OCI-LY3 (cell line): ENCODE measurements around the gene XYLT2.

Experiments
- H2AFZ ChIP-seq: fragments of 200-600, 300-600 bp; shearing (Covaris generic); 2 replicates; pipeline ENCODE4 v1.6.0; 2014; ENCODE audit warnings: antibody characterized with exemption, low read depth, low read length
- H3K27ac ChIP-seq: fragments of 200-600, 300-600 bp; sonication (generic); 2 replicates; pipeline ENCODE4 v1.5.1; 2014; ENCODE audit warnings: mild to moderate bottlenecking, low read length, moderate library complexity, mixed read lengths
- H3K27me3 ChIP-seq: fragments of 200-600, 300-600 bp; sonication (generic); 2 replicates; pipeline ENCODE4 v1.6.1; 2014; ENCODE audit warnings: low read depth, low read length, mixed read lengths
- H3K36me3 ChIP-seq: fragments of 200-600, 300-600 bp; sonication (generic); replicated peaks from 2 replicates; pipeline ENCODE3; 2014; ENCODE audit warnings: low read depth, low read length, mixed read lengths
- H3K4me1 ChIP-seq: fragments of 300-600, 200-600 bp; sonication (generic); 2 replicates; pipeline ENCODE4 v1.6.1; 2014; ENCODE audit warnings: low read length, mixed read lengths
- H3K4me2 ChIP-seq: fragments of 200-600, 300-600 bp; sonication (generic); 2 replicates; pipeline ENCODE4 v1.6.1; 2014; ENCODE audit warnings: low read length, mixed read lengths
- H3K4me3 ChIP-seq: fragments of 300-600, 200-600 bp; sonication (generic); 2 replicates; pipeline ENCODE4 v1.5.1; 2014; ENCODE audit warnings: antibody characterized with exemption, mild to moderate bottlenecking, low read length, moderate library complexity
- H3K79me2 ChIP-seq: fragments of 300-600, 200-600 bp; shearing (Covaris generic); 2 replicates; pipeline ENCODE4 v1.6.1; 2014; ENCODE audit warnings: mild to moderate bottlenecking, low read length, mixed read lengths
- H3K9ac ChIP-seq: fragments of 300-600, 200-600 bp; shearing (Covaris generic); 2 replicates; pipeline ENCODE4 v1.6.0; 2014; ENCODE audit warnings: mild to moderate bottlenecking, low read length, moderate library complexity
- H3K9me3 ChIP-seq: fragments of 200-600, 300-600 bp; shearing (Covaris generic); 2 replicates; pipeline ENCODE4 v1.6.1; 2014; ENCODE audit warnings: low read length, mixed read lengths; ENCODE audit not compliant: insufficient read depth
- H4K20me1 ChIP-seq: fragments of 200-600, 300-600 bp; sonication (generic); 2 replicates; pipeline ENCODE4 v1.6.1; 2016; ENCODE audit warnings: low read length, mixed read lengths; ENCODE audit not compliant: insufficient read depth
- EZH2phosphoT487 ChIP-seq: fragments of 200-600 bp; shearing (Covaris generic); IDR thresholded peaks from 2 replicates; pipeline ENCODE4 v1.6.1; 2018; ENCODE audit warnings: antibody characterized with exemption, mixed run types, low read depth
- TF ChIP-seq, protein P1 (sequence below): fragments of 200-600, 300-600 bp; sonication (generic); IDR thresholded peaks from 2 replicates; pipeline ENCODE4 v1.5.1; 2014; ENCODE audit warnings: antibody characterized with exemption, low read length, low read depth

Gene XYLT2

GRCh38 chr17:50370052-50370451, 24.1 kb downstream of the XYLT2 start:
- H4K20me1 ChIP-seq, result 0 out of 2 replicates have a peak, but pooled peaks cover 4% of the 10 kb centered on the region
- no peak overlapping the region for H3K4me3 ChIP-seq
- H3K9ac ChIP-seq, result no peak overlapping the region
- H2AFZ ChIP-seq, result no peak overlapping the region
- peaks cover 30% of the 10 kb centered on the region for H3K79me2 ChIP-seq
- H3K27ac ChIP-seq, result no peak overlapping the region
- no peaks in the 10 kb centered on the region for H3K27me3 ChIP-seq
- H3K4me1 ChIP-seq, result peaks cover 15% of the 10 kb centered on the region
- peaks cover 51% of the 10 kb centered on the region for H3K36me3 ChIP-seq
- H3K9me3 ChIP-seq, result no peaks in the 10 kb centered on the region
- TF ChIP-seq, protein P1, sequence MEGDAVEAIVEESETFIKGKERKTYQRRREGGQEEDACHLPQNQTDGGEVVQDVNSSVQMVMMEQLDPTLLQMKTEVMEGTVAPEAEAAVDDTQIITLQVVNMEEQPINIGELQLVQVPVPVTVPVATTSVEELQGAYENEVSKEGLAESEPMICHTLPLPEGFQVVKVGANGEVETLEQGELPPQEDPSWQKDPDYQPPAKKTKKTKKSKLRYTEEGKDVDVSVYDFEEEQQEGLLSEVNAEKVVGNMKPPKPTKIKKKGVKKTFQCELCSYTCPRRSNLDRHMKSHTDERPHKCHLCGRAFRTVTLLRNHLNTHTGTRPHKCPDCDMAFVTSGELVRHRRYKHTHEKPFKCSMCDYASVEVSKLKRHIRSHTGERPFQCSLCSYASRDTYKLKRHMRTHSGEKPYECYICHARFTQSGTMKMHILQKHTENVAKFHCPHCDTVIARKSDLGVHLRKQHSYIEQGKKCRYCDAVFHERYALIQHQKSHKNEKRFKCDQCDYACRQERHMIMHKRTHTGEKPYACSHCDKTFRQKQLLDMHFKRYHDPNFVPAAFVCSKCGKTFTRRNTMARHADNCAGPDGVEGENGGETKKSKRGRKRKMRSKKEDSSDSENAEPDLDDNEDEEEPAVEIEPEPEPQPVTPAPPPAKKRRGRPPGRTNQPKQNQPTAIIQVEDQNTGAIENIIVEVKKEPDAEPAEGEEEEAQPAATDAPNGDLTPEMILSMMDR, result no peak
- no peak for TF ChIP-seq EZH2phosphoT487
- no peak overlapping the region for H3K4me2 ChIP-seq

GRCh38 chr17:50371526-50371925, 25.6 kb downstream of the XYLT2 start:
- Histone ChIP-seq H3K36me3 (peaks cover 50% of the 10 kb centered on the region), H3K79me2 (peaks cover 30% of the 10 kb centered on the region), H3K4me3 (peak overlapping the region; percentile 86; the same call in 1 of the 2 replicates), H4K20me1 (0 out of 2 replicates have a peak, but pooled peaks cover 4% of the 10 kb centered on the region), H3K27ac (no peak overlapping the region), H3K9ac (0 out of 2 replicates have a peak overlapping the region, but pooled peaks have one; percentile 79), H3K4me2 (peak overlapping the region; percentile 83), H3K9me3 (no peaks in the 10 kb centered on the region), H2AFZ (no peak overlapping the region), H3K27me3 (no peaks in the 10 kb centered on the region), H3K4me1 (peaks cover 15% of the 10 kb centered on the region)
- no peak for TF ChIP-seq EZH2phosphoT487
- TF ChIP-seq, protein P1, result no peak

- Histone ChIP-seq H3K27me3 (no peaks in the 10 kb centered on the region), H3K79me2 (peaks cover 30% of the 10 kb centered on the region), H4K20me1 (0 out of 2 replicates have a peak, but pooled peaks cover 4% of the 10 kb centered on the region), H3K9ac (peak overlapping the region; percentile 79), H3K4me1 (peaks cover 15% of the 10 kb centered on the region), H3K27ac (peak overlapping the region; percentile 77), H3K36me3 (peaks cover 48% of the 10 kb centered on the region), H3K9me3 (no peaks in the 10 kb centered on the region), H2AFZ (peak overlapping the region; percentile 90), H3K4me2 (peak overlapping the region; percentile 83), H3K4me3 (peak overlapping the region; percentile 86)
- no peak for TF ChIP-seq EZH2phosphoT487
- TF ChIP-seq, protein P1, result no peak
Observed at GRCh38 chr17:50372222-50372757, 26.4 kb downstream of the XYLT2 start.

GRCh38 chr17:50372758-50373556, 27.0 kb downstream of the XYLT2 start, which contains the start of the genes EME1 and MRPL27:
EME1 (plus strand) TSS chr17:50373229; CDS start chr17:50375209, 1,980 bp downstream.
MRPL27 (minus strand) TSS chr17:50373184; CDS start chr17:50373170, 14 bp downstream.
- Histone ChIP-seq H3K36me3 (peaks cover 41% of the 10 kb centered on the region), H3K4me1 (peaks cover 15% of the 10 kb centered on the region), H3K27ac (peak within 1 kb of the TSS; percentile 77), H3K4me3 (peak within 1 kb of the TSS; percentile 86), H3K27me3 (no peaks in the 10 kb centered on the region), H3K4me2 (peak within 1 kb of the TSS; percentile 83), H3K9ac (peak within 1 kb of the TSS; percentile 79), H4K20me1 (0 out of 2 replicates have a peak, but pooled peaks cover 4% of the 10 kb centered on the region), H2AFZ (peak within 1 kb of the TSS; percentile 90), H3K79me2 (peaks cover 30% of the 10 kb centered on the region), H3K9me3 (no peaks in the 10 kb centered on the region)
- TF ChIP-seq, protein P1, result no peak
- TF ChIP-seq EZH2phosphoT487, result no peak
